ENCODE results near the gene PRTG.

DNA sequence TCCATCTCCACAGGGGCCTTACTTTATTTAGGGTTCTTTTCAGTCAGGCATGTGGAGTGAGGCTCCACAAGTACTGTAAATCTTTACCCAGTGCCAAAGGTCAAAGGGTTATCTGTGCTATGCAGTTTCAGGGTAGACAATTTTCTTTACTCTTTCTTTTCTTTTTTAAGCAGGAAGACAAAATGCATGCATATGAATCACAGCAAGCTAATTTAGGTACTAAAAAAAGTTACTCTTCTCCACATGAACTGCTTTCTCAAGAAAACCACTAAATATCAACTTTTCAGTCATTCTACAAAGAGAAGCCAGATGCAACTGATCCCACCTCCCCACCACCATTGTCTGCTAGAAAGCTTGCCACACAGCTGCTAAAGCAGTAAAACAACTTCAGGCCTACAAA is 81.5 kb downstream of the PRTG start:
- TF ChIP-seq ZNF331 (CRISPR knock-in tag; IDR thresholded peaks at IDR 0.05; ENCODE audit: low read depth) = no peak
- TF ChIP-seq, protein P1, sequence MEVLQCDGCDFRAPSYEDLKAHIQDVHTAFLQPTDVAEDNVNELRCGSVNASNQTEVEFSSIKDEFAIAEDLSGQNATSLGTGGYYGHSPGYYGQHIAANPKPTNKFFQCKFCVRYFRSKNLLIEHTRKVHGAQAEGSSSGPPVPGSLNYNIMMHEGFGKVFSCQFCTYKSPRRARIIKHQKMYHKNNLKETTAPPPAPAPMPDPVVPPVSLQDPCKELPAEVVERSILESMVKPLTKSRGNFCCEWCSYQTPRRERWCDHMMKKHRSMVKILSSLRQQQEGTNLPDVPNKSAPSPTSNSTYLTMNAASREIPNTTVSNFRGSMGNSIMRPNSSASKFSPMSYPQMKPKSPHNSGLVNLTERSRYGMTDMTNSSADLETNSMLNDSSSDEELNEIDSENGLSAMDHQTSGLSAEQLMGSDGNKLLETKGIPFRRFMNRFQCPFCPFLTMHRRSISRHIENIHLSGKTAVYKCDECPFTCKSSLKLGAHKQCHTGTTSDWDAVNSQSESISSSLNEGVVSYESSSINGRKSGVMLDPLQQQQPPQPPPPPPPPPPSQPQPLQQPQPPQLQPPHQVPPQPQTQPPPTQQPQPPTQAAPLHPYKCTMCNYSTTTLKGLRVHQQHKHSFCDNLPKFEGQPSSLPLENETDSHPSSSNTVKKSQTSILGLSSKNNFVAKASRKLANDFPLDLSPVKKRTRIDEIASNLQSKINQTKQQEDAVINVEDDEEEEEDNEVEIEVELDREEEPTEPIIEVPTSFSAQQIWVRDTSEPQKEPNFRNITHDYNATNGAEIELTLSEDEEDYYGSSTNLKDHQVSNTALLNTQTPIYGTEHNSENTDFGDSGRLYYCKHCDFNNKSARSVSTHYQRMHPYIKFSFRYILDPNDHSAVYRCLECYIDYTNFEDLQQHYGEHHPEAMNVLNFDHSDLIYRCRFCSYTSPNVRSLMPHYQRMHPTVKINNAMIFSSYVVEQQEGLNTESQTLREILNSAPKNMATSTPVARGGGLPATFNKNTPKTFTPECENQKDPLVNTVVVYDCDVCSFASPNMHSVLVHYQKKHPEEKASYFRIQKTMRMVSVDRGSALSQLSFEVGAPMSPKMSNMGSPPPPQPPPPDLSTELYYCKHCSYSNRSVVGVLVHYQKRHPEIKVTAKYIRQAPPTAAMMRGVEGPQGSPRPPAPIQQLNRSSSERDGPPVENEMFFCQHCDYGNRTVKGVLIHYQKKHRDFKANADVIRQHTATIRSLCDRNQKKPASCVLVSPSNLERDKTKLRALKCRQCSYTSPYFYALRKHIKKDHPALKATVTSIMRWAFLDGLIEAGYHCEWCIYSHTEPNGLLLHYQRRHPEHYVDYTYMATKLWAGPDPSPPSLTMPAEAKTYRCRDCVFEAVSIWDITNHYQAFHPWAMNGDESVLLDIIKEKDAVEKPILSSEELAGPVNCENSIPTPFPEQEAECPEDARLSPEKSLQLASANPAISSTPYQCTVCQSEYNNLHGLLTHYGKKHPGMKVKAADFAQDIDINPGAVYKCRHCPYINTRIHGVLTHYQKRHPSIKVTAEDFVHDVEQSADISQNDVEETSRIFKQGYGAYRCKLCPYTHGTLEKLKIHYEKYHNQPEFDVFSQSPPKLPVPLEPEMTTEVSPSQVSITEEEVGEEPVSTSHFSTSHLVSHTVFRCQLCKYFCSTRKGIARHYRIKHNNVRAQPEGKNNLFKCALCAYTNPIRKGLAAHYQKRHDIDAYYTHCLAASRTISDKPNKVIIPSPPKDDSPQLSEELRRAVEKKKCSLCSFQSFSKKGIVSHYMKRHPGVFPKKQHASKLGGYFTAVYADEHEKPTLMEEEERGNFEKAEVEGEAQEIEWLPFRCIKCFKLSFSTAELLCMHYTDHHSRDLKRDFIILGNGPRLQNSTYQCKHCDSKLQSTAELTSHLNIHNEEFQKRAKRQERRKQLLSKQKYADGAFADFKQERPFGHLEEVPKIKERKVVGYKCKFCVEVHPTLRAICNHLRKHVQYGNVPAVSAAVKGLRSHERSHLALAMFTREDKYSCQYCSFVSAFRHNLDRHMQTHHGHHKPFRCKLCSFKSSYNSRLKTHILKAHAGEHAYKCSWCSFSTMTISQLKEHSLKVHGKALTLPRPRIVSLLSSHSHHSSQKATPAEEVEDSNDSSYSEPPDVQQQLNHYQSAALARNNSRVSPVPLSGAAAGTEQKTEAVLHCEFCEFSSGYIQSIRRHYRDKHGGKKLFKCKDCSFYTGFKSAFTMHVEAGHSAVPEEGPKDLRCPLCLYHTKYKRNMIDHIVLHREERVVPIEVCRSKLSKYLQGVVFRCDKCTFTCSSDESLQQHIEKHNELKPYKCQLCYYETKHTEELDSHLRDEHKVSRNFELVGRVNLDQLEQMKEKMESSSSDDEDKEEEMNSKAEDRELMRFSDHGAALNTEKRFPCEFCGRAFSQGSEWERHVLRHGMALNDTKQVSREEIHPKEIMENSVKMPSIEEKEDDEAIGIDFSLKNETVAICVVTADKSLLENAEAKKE (CRISPR knock-in tag; IDR thresholded peaks at IDR 0.05) = 0 out of 2 replicates have a peak, but pooled peaks have one; percentile 28
- TF ChIP-seq, protein P2, sequence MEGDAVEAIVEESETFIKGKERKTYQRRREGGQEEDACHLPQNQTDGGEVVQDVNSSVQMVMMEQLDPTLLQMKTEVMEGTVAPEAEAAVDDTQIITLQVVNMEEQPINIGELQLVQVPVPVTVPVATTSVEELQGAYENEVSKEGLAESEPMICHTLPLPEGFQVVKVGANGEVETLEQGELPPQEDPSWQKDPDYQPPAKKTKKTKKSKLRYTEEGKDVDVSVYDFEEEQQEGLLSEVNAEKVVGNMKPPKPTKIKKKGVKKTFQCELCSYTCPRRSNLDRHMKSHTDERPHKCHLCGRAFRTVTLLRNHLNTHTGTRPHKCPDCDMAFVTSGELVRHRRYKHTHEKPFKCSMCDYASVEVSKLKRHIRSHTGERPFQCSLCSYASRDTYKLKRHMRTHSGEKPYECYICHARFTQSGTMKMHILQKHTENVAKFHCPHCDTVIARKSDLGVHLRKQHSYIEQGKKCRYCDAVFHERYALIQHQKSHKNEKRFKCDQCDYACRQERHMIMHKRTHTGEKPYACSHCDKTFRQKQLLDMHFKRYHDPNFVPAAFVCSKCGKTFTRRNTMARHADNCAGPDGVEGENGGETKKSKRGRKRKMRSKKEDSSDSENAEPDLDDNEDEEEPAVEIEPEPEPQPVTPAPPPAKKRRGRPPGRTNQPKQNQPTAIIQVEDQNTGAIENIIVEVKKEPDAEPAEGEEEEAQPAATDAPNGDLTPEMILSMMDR (conservative IDR thresholded peaks at IDR 0.05; ENCODE audit: low read depth in 2 of 2) = no peak
- no peak for TF ChIP-seq EZH2 (IDR thresholded peaks at IDR 0.05; ENCODE audit: low read depth, unreplicated experiment)
- no peak for TF ChIP-seq POLR2AphosphoS5 (IDR thresholded peaks at IDR 0.05; ENCODE audit: low read depth)
- TF ChIP-seq, protein P3, sequence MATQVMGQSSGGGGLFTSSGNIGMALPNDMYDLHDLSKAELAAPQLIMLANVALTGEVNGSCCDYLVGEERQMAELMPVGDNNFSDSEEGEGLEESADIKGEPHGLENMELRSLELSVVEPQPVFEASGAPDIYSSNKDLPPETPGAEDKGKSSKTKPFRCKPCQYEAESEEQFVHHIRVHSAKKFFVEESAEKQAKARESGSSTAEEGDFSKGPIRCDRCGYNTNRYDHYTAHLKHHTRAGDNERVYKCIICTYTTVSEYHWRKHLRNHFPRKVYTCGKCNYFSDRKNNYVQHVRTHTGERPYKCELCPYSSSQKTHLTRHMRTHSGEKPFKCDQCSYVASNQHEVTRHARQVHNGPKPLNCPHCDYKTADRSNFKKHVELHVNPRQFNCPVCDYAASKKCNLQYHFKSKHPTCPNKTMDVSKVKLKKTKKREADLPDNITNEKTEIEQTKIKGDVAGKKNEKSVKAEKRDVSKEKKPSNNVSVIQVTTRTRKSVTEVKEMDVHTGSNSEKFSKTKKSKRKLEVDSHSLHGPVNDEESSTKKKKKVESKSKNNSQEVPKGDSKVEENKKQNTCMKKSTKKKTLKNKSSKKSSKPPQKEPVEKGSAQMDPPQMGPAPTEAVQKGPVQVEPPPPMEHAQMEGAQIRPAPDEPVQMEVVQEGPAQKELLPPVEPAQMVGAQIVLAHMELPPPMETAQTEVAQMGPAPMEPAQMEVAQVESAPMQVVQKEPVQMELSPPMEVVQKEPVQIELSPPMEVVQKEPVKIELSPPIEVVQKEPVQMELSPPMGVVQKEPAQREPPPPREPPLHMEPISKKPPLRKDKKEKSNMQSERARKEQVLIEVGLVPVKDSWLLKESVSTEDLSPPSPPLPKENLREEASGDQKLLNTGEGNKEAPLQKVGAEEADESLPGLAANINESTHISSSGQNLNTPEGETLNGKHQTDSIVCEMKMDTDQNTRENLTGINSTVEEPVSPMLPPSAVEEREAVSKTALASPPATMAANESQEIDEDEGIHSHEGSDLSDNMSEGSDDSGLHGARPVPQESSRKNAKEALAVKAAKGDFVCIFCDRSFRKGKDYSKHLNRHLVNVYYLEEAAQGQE (IDR thresholded peaks at IDR 0.05; ENCODE audit: unreplicated experiment) = no peak
- TF ChIP-seq EZH2phosphoT487 (IDR thresholded peaks at IDR 0.05; ENCODE audit: unreplicated experiment) = no peak
- TF ChIP-seq JUNB (IDR thresholded peaks at IDR 0.05; ENCODE audit: unreplicated experiment) = no peak
- no peak for TF ChIP-seq CREB1 (CRISPR knock-in tag; IDR thresholded peaks at IDR 0.05; ENCODE audit: low read depth)
- no peak for TF ChIP-seq STAT1 (IDR thresholded peaks at IDR 0.05; ENCODE audit: unreplicated experiment)
- TF ChIP-seq, protein P4, sequence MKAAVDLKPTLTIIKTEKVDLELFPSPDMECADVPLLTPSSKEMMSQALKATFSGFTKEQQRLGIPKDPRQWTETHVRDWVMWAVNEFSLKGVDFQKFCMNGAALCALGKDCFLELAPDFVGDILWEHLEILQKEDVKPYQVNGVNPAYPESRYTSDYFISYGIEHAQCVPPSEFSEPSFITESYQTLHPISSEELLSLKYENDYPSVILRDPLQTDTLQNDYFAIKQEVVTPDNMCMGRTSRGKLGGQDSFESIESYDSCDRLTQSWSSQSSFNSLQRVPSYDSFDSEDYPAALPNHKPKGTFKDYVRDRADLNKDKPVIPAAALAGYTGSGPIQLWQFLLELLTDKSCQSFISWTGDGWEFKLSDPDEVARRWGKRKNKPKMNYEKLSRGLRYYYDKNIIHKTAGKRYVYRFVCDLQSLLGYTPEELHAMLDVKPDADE (IDR thresholded peaks at IDR 0.05) = no peak

All from GM23338 (cell line).